GM12873 (cell line): ENCODE results near the gene MORF4L2.
A peak's percentile ranks its signal among the peaks of the same experiment; 100 is the strongest.

Experiments used
- TF ChIP-seq, protein P1 (sequence below): IDR thresholded peaks from 2 replicates; pipeline ENCODE4 v1.5.1; 2012; ENCODE audit warnings: low read depth, mild to moderate bottlenecking, moderate library complexity, low read length, control low read depth; ENCODE audit not compliant: insufficient read depth; ENCODE audit errors: missing control alignments

The MORF4L2 gene

DNA sequence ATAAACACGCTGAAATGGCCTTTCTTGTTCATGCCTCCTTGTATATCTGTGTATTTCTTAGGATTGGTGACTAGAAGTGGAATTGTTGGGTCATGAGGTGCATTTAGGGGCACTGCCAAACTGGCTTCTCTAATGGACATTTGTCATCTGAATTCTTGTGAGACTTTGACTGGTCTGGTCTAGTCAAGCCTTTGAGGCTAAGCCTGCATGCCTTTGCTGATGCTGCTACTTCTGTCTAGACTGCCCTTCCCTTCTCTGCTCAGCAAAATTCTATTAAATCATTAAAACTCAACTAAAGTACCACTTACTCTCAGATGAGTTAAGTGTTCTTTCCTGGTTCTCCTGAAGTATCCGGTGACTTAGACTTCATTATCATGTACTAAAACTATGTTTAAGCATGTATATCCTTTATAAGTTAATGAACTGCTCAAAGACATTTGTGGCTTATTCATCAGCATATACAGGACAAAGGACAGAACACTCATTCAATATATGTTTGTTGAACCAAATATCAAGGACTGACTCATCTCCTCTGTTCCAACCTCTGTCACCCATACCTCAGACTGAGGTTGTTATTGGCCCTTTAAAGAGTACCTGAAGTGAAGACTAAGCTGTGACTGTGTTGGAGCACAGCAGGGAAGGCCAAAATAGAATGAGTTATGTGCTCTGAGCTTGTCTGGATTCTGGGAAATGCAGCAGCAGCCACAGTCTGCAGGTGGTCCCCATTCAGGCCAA, 48.7 kb downstream of the MORF4L2 start:
- TF ChIP-seq, protein P1, sequence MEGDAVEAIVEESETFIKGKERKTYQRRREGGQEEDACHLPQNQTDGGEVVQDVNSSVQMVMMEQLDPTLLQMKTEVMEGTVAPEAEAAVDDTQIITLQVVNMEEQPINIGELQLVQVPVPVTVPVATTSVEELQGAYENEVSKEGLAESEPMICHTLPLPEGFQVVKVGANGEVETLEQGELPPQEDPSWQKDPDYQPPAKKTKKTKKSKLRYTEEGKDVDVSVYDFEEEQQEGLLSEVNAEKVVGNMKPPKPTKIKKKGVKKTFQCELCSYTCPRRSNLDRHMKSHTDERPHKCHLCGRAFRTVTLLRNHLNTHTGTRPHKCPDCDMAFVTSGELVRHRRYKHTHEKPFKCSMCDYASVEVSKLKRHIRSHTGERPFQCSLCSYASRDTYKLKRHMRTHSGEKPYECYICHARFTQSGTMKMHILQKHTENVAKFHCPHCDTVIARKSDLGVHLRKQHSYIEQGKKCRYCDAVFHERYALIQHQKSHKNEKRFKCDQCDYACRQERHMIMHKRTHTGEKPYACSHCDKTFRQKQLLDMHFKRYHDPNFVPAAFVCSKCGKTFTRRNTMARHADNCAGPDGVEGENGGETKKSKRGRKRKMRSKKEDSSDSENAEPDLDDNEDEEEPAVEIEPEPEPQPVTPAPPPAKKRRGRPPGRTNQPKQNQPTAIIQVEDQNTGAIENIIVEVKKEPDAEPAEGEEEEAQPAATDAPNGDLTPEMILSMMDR: no peak

DNA sequence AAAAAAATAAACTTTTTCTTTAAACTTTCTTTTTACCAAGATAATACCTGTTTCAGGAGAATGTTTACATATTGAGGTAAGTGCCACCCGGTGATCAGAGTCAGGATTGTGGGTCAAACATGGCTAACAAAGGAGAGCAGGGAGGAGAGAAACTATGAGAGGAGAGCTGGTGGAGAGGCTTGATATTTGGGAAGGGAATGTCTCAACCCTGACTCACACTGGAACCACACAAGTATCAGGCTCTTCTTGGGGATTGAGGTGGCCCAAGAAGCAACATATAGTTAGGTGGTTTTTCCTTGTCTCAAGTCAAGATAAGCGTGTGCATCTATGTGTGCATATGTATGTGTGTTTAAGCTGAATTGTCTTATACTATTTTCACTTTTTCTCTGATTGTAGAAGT, 51.1 kb downstream of the MORF4L2 start:
- TF ChIP-seq, protein P1: no peak

DNA sequence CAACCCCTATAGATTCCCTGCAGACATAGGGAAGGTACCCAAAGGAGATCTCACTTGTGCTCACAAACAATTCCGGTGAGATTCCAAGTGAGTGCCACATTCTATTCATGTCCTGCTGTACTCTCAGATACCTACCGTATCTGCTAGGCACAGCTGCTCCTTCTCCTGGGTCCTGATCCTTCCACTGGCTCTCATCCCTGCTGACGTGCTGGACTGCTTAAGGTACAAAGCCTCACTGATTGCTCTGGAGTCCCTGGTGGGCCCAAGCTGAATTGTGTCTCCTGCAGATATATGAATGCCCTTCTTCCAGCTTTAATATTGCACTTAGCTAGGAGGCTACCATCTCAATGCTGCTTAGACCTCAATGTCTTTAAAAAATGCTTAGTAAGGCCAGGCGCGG, 55.4 kb downstream of the MORF4L2 start:
- TF ChIP-seq, protein P1: no peak

DNA sequence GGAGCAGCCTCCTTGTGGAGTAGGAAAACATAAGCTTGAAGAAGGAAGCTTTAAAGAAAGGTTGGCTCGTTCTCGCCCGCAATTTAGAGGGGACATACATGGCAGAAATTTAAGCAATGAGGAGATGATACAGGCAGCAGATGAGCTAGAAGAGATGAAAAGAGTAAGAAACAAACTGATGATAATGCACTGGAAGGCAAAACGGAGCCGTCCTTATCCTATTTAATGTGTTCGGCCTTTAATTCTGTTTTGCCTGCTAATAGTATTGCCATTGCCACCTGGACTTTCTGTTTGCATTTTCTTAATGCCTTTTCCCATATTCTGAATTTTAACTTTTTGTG, 56.4 kb downstream of the MORF4L2 start:
- TF ChIP-seq, protein P1: no peak

DNA sequence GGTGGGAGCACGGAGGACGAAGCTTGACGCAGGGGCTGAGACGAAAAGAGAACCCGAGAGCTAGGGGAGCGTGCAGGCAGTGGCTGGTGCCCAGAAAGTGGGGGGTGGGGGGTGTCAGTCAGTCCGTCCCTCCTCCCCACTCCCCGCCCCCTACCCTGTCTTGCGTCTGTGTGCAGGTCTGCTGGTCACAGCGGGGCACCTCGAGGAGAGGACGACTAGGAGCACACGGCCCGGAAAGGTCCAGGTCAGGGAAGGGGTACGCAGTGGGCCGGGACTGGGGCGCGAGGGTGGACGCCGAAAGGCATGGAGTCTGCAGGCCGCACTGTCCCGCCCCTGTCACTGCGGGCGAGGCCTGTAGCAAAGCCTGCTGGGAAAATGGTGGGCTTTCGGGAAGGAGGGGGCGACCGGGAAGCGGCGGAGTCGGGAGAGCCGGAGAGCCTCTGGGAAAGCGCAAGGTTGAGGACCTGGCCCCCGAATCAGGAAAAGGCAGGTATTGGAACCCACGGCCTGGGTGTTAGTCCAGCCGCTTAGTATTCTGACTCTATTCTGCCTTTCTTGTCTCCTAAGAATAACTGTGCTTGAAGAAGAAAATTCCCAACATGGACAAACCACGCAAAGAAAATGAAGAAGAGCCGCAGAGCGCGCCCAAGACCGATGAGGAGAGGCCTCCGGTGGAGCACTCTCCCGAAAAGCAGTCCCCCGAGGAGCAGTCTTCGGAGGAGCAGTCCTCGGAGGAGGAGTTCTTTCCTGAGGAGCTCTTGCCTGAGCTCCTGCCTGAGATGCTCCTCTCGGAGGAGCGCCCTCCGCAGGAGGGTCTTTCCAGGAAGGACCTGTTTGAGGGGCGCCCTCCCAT, 57.0 kb downstream of the MORF4L2 start:
- TF ChIP-seq, protein P1: peak; percentile 17

GRCh38 chrX:103628386-103629317, 57.8 kb downstream of the MORF4L2 start, which contains the start of gene TCEAL1:
TCEAL1 (plus strand) TSS chrX:103628975; CDS start chrX:103629917, 942 bp downstream.
- TF ChIP-seq, protein P1: no peak

GRCh38 chrX:103626855-103627254, 59.6 kb downstream of the MORF4L2 start:
- TF ChIP-seq, protein P1: no peak
